IMR-90 (cell line): ENCODE results near the gene IDI2. TPM values are rescaled to one million over a fixed set of nuclear protein-coding genes. Genes with fewer than 3 reads are reported as not detected.

ENCODE experiments used
- ATAC-seq: fragments of 200-7000 bp; cut with Tn5 transposase; 2 replicates; pipeline ENCODE4 v1.9.1; 2020; ENCODE audit warnings: low read depth, mild to moderate bottlenecking, moderate library complexity
- BruUV-seq: library from RNA; stranded (reverse); fragments of 400-500 nt; replicated peaks from 2 replicates; lab custom pipeline; 2021; lab: Mats Ljungman, UMichigan
- CTCF ChIA-PET: fragments of 300-600 bp; formaldehyde crosslinking; extraction: SDS; loops from one replicate; lab custom pipeline; 2021; ENCODE audit warnings: antibody characterized with exemption; lab: Yijun Ruan, JAX
- POLR2A ChIA-PET: fragments of 300-600 bp; sonication (Branson Sonifier 250); formaldehyde crosslinking; loops from one replicate; lab custom pipeline; 2022; ENCODE audit warnings: antibody characterized with exemption; ENCODE audit not compliant: unreplicated experiment; lab: Charles Lee
- DNase-seq: peaks from one replicate; pipeline ENCODE4 v3.0.0; 2013
- H2AFZ ChIP-seq: replicated peaks from 2 replicates; pipeline ENCODE3; 2013; ENCODE audit warnings: low read length, mild to moderate bottlenecking; ENCODE audit not compliant: poor library complexity
- H2AK5ac ChIP-seq: 2 replicates; pipeline ENCODE4 v1.6.1; 2013; ENCODE audit warnings: low read depth, low read length, inconsistent platforms
- H2AK9ac ChIP-seq: replicated peaks from 2 replicates; pipeline ENCODE3; 2013; ENCODE audit warnings: mild to moderate bottlenecking, low read depth, low read length, moderate library complexity; ENCODE audit not compliant: poor library complexity
- H2BK120ac ChIP-seq: 2 replicates; pipeline ENCODE4 v1.6.1; 2013; ENCODE audit warnings: low read depth, low read length, inconsistent platforms
- H2BK15ac ChIP-seq: 3 replicates; pipeline ENCODE4 v1.6.1; 2013; ENCODE audit warnings: low read depth, low read length, inconsistent platforms
- H2BK20ac ChIP-seq: 2 replicates; pipeline ENCODE4 v1.6.1; 2013; ENCODE audit warnings: low read depth, mild to moderate bottlenecking, inconsistent platforms, low read length, moderate library complexity
- H2BK5ac ChIP-seq: 2 replicates; pipeline ENCODE4 v1.6.1; 2013; ENCODE audit warnings: mild to moderate bottlenecking, low read depth, low read length, inconsistent platforms; ENCODE audit not compliant: poor library complexity, severe bottlenecking
- H3K14ac ChIP-seq: replicated peaks from 2 replicates; pipeline ENCODE4 v1.6.1; 2013; ENCODE audit warnings: low read depth, low read length, inconsistent platforms
- H3K18ac ChIP-seq: 2 replicates; pipeline ENCODE4 v1.6.1; 2013; ENCODE audit warnings: low read depth, low read length, control low read depth
- H3K23ac ChIP-seq: 2 replicates; pipeline ENCODE4 v1.6.1; 2013; ENCODE audit warnings: low read depth, low read length, inconsistent platforms
- H3K27ac ChIP-seq: 2 replicates; pipeline ENCODE4 v1.5.1; 2013; ENCODE audit warnings: mild to moderate bottlenecking, control low read depth, low read length; ENCODE audit not compliant: insufficient read depth
- H3K27me3 ChIP-seq: 2 replicates; pipeline ENCODE4 v1.6.1; 2013; ENCODE audit warnings: low read length; ENCODE audit not compliant: control insufficient read depth, insufficient read depth
- H3K36me3 ChIP-seq: 2 replicates; pipeline ENCODE4 v1.6.1; 2013; ENCODE audit warnings: low read length, mixed read lengths; ENCODE audit not compliant: control insufficient read depth, insufficient read depth
- H3K4ac ChIP-seq: 2 replicates; pipeline ENCODE4 v1.6.1; 2013; ENCODE audit warnings: low read depth, low read length, inconsistent platforms
- H3K4me1 ChIP-seq: 2 replicates; pipeline ENCODE4 v1.6.1; 2013; ENCODE audit warnings: low read length, mixed read lengths; ENCODE audit not compliant: control insufficient read depth, insufficient read depth
- H3K4me2 ChIP-seq: 2 replicates; pipeline ENCODE4 v1.6.1; 2013; ENCODE audit warnings: low read depth, mild to moderate bottlenecking, control low read depth, low read length, moderate library complexity
- H3K4me3 ChIP-seq: 2 replicates; pipeline ENCODE4 v1.5.1; 2013; ENCODE audit warnings: low read depth, mild to moderate bottlenecking, control low read depth, low read length, moderate library complexity; ENCODE audit not compliant: insufficient read depth
- H3K56ac ChIP-seq: 2 replicates; pipeline ENCODE4 v1.6.1; 2013; ENCODE audit warnings: low read length, inconsistent platforms; ENCODE audit not compliant: insufficient read depth; ENCODE audit errors: extremely low read depth
- H3K79me1 ChIP-seq, 2 experiments: 2 replicates each; pipeline ENCODE4 v1.6.1; 2013; ENCODE audit warnings: low read length in 2 of 2, inconsistent platforms in 1 of 2, low read depth in 1 of 2
- H3K9ac ChIP-seq: 2 replicates; pipeline ENCODE4 v1.6.1; 2013; ENCODE audit warnings: low read depth, low read length, control low read depth
- H3K9me1 ChIP-seq: 2 replicates; pipeline ENCODE4 v1.6.1; 2013; ENCODE audit warnings: low read length, inconsistent platforms; ENCODE audit not compliant: insufficient read depth
- H3K9me3 ChIP-seq: 2 replicates; pipeline ENCODE4 v1.6.1; 2013; ENCODE audit warnings: low read length; ENCODE audit not compliant: control insufficient read depth, insufficient read depth
- H4K20me1 ChIP-seq: 2 replicates; pipeline ENCODE4 v1.6.1; 2013; ENCODE audit warnings: low read length, inconsistent platforms; ENCODE audit not compliant: insufficient read depth
- H4K5ac ChIP-seq: 2 replicates; pipeline ENCODE4 v1.6.1; 2013; ENCODE audit warnings: mild to moderate bottlenecking, low read depth, low read length, control low read depth
- H4K8ac ChIP-seq, 2 experiments: 2 replicates each; pipeline ENCODE4 v1.6.1; 2013; ENCODE audit warnings: low read depth in 2 of 2, low read length in 2 of 2, control low read depth in 1 of 2, inconsistent platforms in 1 of 2
- H4K91ac ChIP-seq: 2 replicates; pipeline ENCODE4 v1.6.1; 2013; ENCODE audit warnings: low read depth, low read length, inconsistent platforms; ENCODE audit not compliant: insufficient read depth
- CEBPB ChIP-seq: IDR thresholded peaks from 2 replicates; pipeline ENCODE4 v1.6.1; 2012; ENCODE audit warnings: low read depth, low read length, improper control_type of control experiment
- FOS ChIP-seq: fragments of 150-350 bp; IDR thresholded peaks from 2 replicates; pipeline ENCODE4 v1.6.1; 2016; ENCODE audit warnings: low read depth, low read length
- USF2 ChIP-seq: fragments of 150-350 bp; IDR thresholded peaks from 2 replicates; pipeline ENCODE4 v1.6.1; 2017; ENCODE audit warnings: mild to moderate bottlenecking, antibody characterized with exemption, low read length, low read depth
- WGBS, 2 experiments: methylation state at CpG; one replicate each; pipeline versions ENCODE4 v1.1.5 to v1.1.7; 2013; ENCODE audit warnings: missing lambda C conversion rate in 2 of 2; ENCODE audit not compliant: insufficient read length in 1 of 2; ENCODE audit errors: extremely low coverage in 2 of 2; 5-methylcytosine and 5-hydroxymethylcytosine counted together
- dilution Hi-C: fragments of 300-500 bp; cut with HindIII; formaldehyde crosslinking; loops from one replicate; pipeline ENCODE4 v1.14.3; 2018; ENCODE audit warnings: low sequenced_read_pairs; ENCODE audit not compliant: unreplicated experiment
- in situ Hi-C: fragments of 300-500 bp; cut with MboI; formaldehyde crosslinking; loops from 3 replicates; pipeline ENCODE4 v1.14.3; 2019; ENCODE audit warnings: low sequenced_read_pairs, inconsistent platforms, mixed read lengths
- intact Hi-C: fragments of 100-400 bp; cut with micrococcal nuclease; formaldehyde crosslinking; loops from 2 replicates; pipeline ENCODE4 v1.10.0; 2022
- polyA plus RNA-seq, 3 experiments: library from polyadenylated mRNA; depleted of rRNA; stranded (reverse); fragments of >200 nt; gene quantifications; 2 replicates each; pipeline ENCODE4 v1.2.3, GENCODE V29; 2012; ENCODE audit warnings: low replicate concordance in 1 of 3
- total RNA-seq: library from RNA; depleted of rRNA; stranded (reverse); fragments of >200 nt; gene quantifications from 2 replicates; pipeline ENCODE4 v1.2.3, GENCODE V29; 2012

IDI2 gene
- total and polyA plus RNA-seq, 2 of the 4 experiments (the other 2 are of a cell fraction) = not detected

- no peak overlapping the region for H2BK120ac ChIP-seq
- H3K27ac ChIP-seq = no peak overlapping the region
- no peak overlapping the region for H3K56ac ChIP-seq
- no peak overlapping the region for H2AK5ac ChIP-seq
- no peak overlapping the region for H3K9ac ChIP-seq
- no peak overlapping the region for H3K14ac ChIP-seq
- H4K91ac ChIP-seq = no peak overlapping the region
- TF ChIP-seq USF2 (0 out of 2 replicates have a peak, but pooled peaks have one; percentile 22), FOS (peak; percentile 39; the same call in 1 of the 2 replicates), CEBPB (no peak)
- peaks cover 7% of the 10 kb centered on the region for H3K36me3 ChIP-seq
- H3K23ac ChIP-seq = no peak overlapping the region
- no peak overlapping the region for H4K5ac ChIP-seq
- no peaks in the 10 kb centered on the region for H3K27me3 ChIP-seq
- CTCF ChIA-PET = no interaction called here
- H4K8ac ChIP-seq = no peak overlapping the region
- H2AFZ ChIP-seq = peak overlapping the region; percentile 79
- no TSS peak for BruUV-seq
- 83% methylated on average over 7 of the region's 14 CpGs; no CpG with 5 or more reads in 1 of the 2 experiments for WGBS, 2 experiments
- no peak overlapping the region for H2BK15ac ChIP-seq
- POLR2A ChIA-PET = no interaction called here
- H3K4me3 ChIP-seq = no peak overlapping the region
- no peak overlapping the region for H3K4ac ChIP-seq
- H3K4me2 ChIP-seq = no peak overlapping the region
- no peaks in the 10 kb centered on the region for H3K9me3 ChIP-seq
- in situ Hi-C loops (no loop called here), intact Hi-C loops (no loop called here), dilution Hi-C loops (no loop called here)
- ATAC-seq (no peak; the same call in 1 of the 2 replicates), DNase-seq (peak; percentile 87)
- peak overlapping the region; percentile 55 for H2AK9ac ChIP-seq
- H3K4me1 ChIP-seq = no peaks in the 10 kb centered on the region
- no peak overlapping the region for H2BK20ac ChIP-seq
- H3K79me1 ChIP-seq = peaks cover 0 to 3% of the 10 kb centered on the region in 2 experiments; a peak in 2 of 4 replicates
- H3K9me1 ChIP-seq = peaks cover 5% of the 10 kb centered on the region; the same call in 1 of the 2 replicates
- H4K20me1 ChIP-seq = peaks cover 2% of the 10 kb centered on the region; the same call in 1 of the 2 replicates
- H2BK5ac ChIP-seq = no peak overlapping the region
- no peak overlapping the region for H3K18ac ChIP-seq
Observed at GRCh38 chr10:1036341-1036791, 10.7 kb upstream of the IDI2 start.
